ENCODE data around the gene GLT1D1.

GRCh38 chr12:128825835-128826234 is 27.4 kb upstream of the GLT1D1 start:
- TF ChIP-seq CTCF (IDR thresholded peaks at IDR 0.05) (no peak), POLR2A (IDR thresholded peaks at IDR 0.05) (no peak)

Measured in body of pancreas (tissue), 4 donors.